Natural killer cell (primary cell): ENCODE measurements around the gene ZNHIT1. TPM values are rescaled to one million over a fixed set of nuclear protein-coding genes. Genes with fewer than 3 reads are reported as not detected.

ENCODE experiments used
- ATAC-seq, 3 donors: fragments of 150-1000 bp in 2 of 3; fragments of 200-7000 bp in 1 of 3; cut with Tn5 transposase; 1 replicate in 1 of 3; 2 replicates in 2 of 3; pipeline ENCODE4 v1.10.0; 2021; ENCODE audit warnings: mild to moderate bottlenecking in 2 of 3, moderate library complexity in 2 of 3
- DNase-seq, 2 donors: peaks; one replicate each; pipeline versions ENCODE4 v3.0.0 to v3.0.0-alpha.2; 2013 to 2021; ENCODE audit warnings: mixed read lengths in 1 of 2
- H3K27ac ChIP-seq: one replicate; pipeline ENCODE4 v1.5.1; 2013; ENCODE audit warnings: mild to moderate bottlenecking, low read length
- H3K27me3 ChIP-seq: one replicate; pipeline ENCODE4 v1.6.1; 2013; ENCODE audit warnings: low read length; ENCODE audit not compliant: control insufficient read depth, insufficient read depth
- H3K36me3 ChIP-seq: one replicate; pipeline ENCODE4 v1.6.1; 2013; ENCODE audit warnings: low read length; ENCODE audit not compliant: control insufficient read depth, insufficient read depth
- H3K4me1 ChIP-seq: one replicate; pipeline ENCODE4 v1.6.1; 2013; ENCODE audit warnings: low read length; ENCODE audit not compliant: control insufficient read depth, insufficient read depth
- H3K4me3 ChIP-seq: one replicate; pipeline ENCODE4 v1.5.1; 2013; ENCODE audit warnings: low read length
- H3K9me3 ChIP-seq: one replicate; pipeline ENCODE4 v1.6.1; 2013; ENCODE audit warnings: low read length; ENCODE audit not compliant: control insufficient read depth, insufficient read depth
- H3K27ac Mint-ChIP-seq, 2 donors: one replicate each; pipeline ENCODE4 v1.8.0; 2022; ENCODE audit warnings: mild to moderate bottlenecking in 2 of 2, mixed read lengths in 2 of 2, moderate library complexity in 1 of 2
- H3K27me3 Mint-ChIP-seq, 2 donors: one replicate each; pipeline ENCODE4 v1.8.0; 2022; ENCODE audit warnings: low read depth in 2 of 2, mixed read lengths in 2 of 2
- H3K36me3 Mint-ChIP-seq: one replicate; pipeline ENCODE4 v1.8.0; 2022; ENCODE audit warnings: mixed read lengths
- H3K4me1 Mint-ChIP-seq, 2 donors: one replicate each; pipeline ENCODE4 v1.8.0; 2022; ENCODE audit warnings: mixed read lengths in 2 of 2
- H3K4me3 Mint-ChIP-seq: one replicate; pipeline ENCODE4 v1.8.0; 2022; ENCODE audit warnings: mild to moderate bottlenecking, moderate library complexity, mixed read lengths
- H3K9me3 Mint-ChIP-seq, 2 donors: one replicate each; pipeline ENCODE4 v1.8.0; 2022; ENCODE audit warnings: mixed read lengths in 2 of 2
- WGBS: methylation state at CpG from one replicate; pipeline ENCODE4 v1.1.7; 2013; ENCODE audit warnings: missing lambda C conversion rate; ENCODE audit not compliant: insufficient coverage; 5-methylcytosine and 5-hydroxymethylcytosine counted together
- intact Hi-C: fragments of 100-400 bp; cut with micrococcal nuclease; formaldehyde crosslinking; loops from one replicate; pipeline ENCODE4 v1.14.2; 2022
- total RNA-seq, 4 donors: library from RNA; stranded (reverse); fragments of 120-200 nt in 1 of 4; gene quantifications; one replicate each; pipeline versions ENCODE4 v1.2.3 to v1.2.4, GENCODE V29; 2013 to 2022
- TF ChIP-seq, protein P1 (sequence below): fragments of 200-600 bp; IDR thresholded peaks from one replicate; pipeline ENCODE4 v1.8.0; 2022; ENCODE audit warnings: antibody characterized with exemption

Gene ZNHIT1
- total RNA-seq, 3 donors from 2014 or later (not counting 1 experiment from before 2014, with no cell fraction given): 53.7 to 63.5 (median 60.9) TPM

DNA sequence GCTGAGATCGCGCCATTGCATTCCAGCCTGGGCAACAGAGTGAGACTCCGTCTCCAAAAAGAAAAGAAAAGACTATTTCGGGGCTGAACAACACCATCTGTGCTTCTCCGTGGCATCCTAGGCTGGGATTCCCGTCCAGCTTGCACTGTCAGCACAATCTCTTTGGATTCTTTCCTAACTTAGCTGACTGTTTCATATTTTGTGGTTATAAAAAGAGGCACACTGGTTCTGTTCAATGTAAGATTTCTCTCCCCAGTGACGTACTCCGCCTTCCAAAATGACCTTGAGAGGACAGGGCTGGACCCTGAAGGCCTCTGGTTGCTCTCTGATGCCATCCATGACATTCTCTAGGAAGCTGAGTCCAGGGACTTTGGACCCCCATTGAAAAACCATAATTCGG lies 8.8 kb downstream of the ZNHIT1 start:
- DNase-seq (no peak), ATAC-seq (no peak)
- Histone ChIP-seq H3K27ac (no peak overlapping the region), H3K4me1 (no peaks in the 10 kb centered on the region), H3K4me3 (no peak overlapping the region), H3K9me3 (no peaks in the 10 kb centered on the region), H3K27me3 (no peaks in the 10 kb centered on the region), H3K36me3 (peaks cover 40% of the 10 kb centered on the region)
- over 99% methylated on average over 9 of the region's 9 CpGs for WGBS
- Mint-ChIP-seq H3K4me1 (peaks cover under 1 to 13% of the 10 kb centered on the region in 2 donors), H3K9me3 (no peaks in the 10 kb centered on the region), H3K36me3 (no peaks in the 10 kb centered on the region), H3K27me3 (no peaks in the 10 kb centered on the region), H3K27ac (no peak overlapping the region), H3K4me3 (no peak overlapping the region)
- intact Hi-C loops: no loop called here
- TF ChIP-seq, protein P1, sequence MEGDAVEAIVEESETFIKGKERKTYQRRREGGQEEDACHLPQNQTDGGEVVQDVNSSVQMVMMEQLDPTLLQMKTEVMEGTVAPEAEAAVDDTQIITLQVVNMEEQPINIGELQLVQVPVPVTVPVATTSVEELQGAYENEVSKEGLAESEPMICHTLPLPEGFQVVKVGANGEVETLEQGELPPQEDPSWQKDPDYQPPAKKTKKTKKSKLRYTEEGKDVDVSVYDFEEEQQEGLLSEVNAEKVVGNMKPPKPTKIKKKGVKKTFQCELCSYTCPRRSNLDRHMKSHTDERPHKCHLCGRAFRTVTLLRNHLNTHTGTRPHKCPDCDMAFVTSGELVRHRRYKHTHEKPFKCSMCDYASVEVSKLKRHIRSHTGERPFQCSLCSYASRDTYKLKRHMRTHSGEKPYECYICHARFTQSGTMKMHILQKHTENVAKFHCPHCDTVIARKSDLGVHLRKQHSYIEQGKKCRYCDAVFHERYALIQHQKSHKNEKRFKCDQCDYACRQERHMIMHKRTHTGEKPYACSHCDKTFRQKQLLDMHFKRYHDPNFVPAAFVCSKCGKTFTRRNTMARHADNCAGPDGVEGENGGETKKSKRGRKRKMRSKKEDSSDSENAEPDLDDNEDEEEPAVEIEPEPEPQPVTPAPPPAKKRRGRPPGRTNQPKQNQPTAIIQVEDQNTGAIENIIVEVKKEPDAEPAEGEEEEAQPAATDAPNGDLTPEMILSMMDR: no peak

DNA sequence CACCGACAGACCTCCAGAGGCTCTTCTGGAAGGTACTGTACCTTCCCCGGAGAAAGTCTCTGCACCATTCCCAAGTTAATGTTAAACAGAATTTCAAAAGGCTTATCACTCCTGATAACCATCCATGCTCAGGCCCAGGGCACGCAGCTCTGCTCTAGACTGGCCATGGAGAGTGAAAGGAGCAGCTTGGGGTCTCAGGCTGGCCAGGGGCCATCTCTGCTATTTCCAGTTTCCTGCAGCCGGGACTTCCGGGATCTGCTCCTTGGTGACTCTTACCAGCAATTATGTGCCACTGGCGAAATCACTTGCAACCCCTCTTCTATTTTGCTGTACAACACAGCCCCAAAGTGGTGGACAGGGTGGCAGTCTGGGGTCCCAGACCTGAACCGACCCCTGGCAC lies 13.7 kb downstream of the ZNHIT1 start:
- peaks cover 15% of the 10 kb centered on the region for H3K36me3 ChIP-seq
- H3K4me3 Mint-ChIP-seq: no peak overlapping the region
- H3K4me1 Mint-ChIP-seq: peaks cover 0 to 6% of the 10 kb centered on the region in 2 donors
- TF ChIP-seq, protein P1: no peak
- intact Hi-C loops: no loop called here
- H3K27me3 Mint-ChIP-seq: no peaks in the 10 kb centered on the region
- ATAC-seq (no peak), DNase-seq (no peak)
- no peaks in the 10 kb centered on the region for H3K9me3 ChIP-seq
- H3K27me3 ChIP-seq: no peaks in the 10 kb centered on the region
- WGBS: 98% methylated on average over 7 of the region's 7 CpGs
- no peak overlapping the region for H3K27ac Mint-ChIP-seq
- no peak overlapping the region for H3K4me3 ChIP-seq
- H3K36me3 Mint-ChIP-seq: no peaks in the 10 kb centered on the region
- H3K27ac ChIP-seq: no peak overlapping the region
- no peaks in the 10 kb centered on the region for H3K9me3 Mint-ChIP-seq
- no peaks in the 10 kb centered on the region for H3K4me1 ChIP-seq

DNA sequence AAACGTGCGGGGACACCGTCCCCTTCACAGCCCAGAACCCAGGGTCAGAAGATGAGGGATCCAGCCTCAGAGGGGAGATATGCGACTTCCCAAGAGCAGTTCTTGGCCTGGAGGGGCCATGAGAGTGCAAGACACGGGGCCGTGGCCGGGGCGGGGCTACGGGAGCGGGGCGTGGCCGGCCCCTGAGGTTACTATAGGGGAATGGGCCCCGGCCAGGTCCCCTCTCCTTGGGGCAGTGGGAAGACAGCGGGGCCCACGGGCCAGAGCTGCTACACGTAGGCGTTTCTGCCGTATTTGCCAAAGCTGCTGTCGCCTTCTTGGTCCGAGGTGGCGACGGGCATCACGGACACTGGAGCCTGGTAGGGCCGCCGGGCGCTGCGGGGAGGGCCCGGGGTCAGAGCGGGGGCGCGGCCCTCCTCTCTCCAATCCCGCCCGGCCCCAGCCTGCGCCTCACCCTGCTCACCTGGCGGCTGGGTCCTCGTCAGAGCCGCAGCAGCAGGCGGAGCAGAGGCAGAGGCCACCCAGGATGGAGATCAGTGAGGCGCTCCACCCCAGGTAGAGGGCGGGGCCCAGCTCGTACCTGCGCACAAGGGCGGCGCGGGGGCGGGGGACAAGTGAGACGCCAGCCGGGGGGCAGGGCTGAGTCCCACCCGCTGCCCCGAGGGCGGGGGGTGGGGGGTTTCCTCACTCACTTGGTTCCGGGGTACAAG lies 14.3 kb downstream of the ZNHIT1 start:
- 92% methylated on average over 51 of the region's 52 CpGs for WGBS
- no peaks in the 10 kb centered on the region for H3K27me3 ChIP-seq
- peaks cover 19% of the 10 kb centered on the region for H3K36me3 ChIP-seq
- no peaks in the 10 kb centered on the region for H3K4me1 ChIP-seq
- no peak overlapping the region for H3K4me3 ChIP-seq
- no peaks in the 10 kb centered on the region for H3K27me3 Mint-ChIP-seq
- TF ChIP-seq, protein P1: no peak
- no peaks in the 10 kb centered on the region for H3K9me3 Mint-ChIP-seq
- H3K9me3 ChIP-seq: no peaks in the 10 kb centered on the region
- H3K27ac ChIP-seq: no peak overlapping the region
- no peak for DNase-seq
- no peak overlapping the region for H3K27ac Mint-ChIP-seq
- no peak for ATAC-seq
- intact Hi-C loops: no loop called here
- peaks cover 0 to 6% of the 10 kb centered on the region in 2 donors for H3K4me1 Mint-ChIP-seq
- no peaks in the 10 kb centered on the region for H3K36me3 Mint-ChIP-seq
- no peak overlapping the region for H3K4me3 Mint-ChIP-seq
